Measurements from ENCODE around the gene SLC35F3.

DNA sequence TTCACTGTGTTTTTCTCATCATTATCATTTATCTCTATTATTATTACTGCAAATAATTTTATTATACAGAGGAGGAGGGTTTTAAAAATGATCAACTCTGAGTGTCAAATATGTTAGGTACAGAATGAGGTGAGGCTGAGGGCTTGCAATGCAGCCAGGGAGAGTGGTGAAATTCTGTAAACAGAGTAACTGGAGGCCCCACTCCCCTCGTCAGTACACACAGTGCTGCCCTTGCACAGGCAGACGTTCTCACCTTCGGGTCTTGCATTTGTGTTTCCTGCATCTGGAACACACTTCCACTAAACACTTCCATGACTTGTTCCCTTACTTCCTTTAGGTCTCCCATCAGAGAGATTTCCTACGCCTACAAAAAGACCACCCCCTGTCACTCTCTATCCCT, 444.5 kb downstream of the SLC35F3 start:
- TF ChIP-seq, protein P1, sequence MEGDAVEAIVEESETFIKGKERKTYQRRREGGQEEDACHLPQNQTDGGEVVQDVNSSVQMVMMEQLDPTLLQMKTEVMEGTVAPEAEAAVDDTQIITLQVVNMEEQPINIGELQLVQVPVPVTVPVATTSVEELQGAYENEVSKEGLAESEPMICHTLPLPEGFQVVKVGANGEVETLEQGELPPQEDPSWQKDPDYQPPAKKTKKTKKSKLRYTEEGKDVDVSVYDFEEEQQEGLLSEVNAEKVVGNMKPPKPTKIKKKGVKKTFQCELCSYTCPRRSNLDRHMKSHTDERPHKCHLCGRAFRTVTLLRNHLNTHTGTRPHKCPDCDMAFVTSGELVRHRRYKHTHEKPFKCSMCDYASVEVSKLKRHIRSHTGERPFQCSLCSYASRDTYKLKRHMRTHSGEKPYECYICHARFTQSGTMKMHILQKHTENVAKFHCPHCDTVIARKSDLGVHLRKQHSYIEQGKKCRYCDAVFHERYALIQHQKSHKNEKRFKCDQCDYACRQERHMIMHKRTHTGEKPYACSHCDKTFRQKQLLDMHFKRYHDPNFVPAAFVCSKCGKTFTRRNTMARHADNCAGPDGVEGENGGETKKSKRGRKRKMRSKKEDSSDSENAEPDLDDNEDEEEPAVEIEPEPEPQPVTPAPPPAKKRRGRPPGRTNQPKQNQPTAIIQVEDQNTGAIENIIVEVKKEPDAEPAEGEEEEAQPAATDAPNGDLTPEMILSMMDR (IDR thresholded peaks at IDR 0.05), result no peak
- no peak for TF ChIP-seq POLR2AphosphoS5 (IDR thresholded peaks at IDR 0.05)
